Sigmoid colon (tissue), 4 donors: ENCODE results near the gene FRMD1.

ENCODE experiments used
- CTCF ChIP-seq, 4 experiments: fragments of 450-650 bp in 3 of 4; fragments of 200-600 bp in 1 of 4; IDR thresholded peaks; one replicate each; pipeline ENCODE4 v1.5.1; 2016 to 2019; ENCODE audit warnings: antibody characterized with exemption in 4 of 4, mild to moderate bottlenecking in 3 of 4, moderate library complexity in 2 of 4
- EP300 ChIP-seq, 4 donors: sonication (generic); formaldehyde crosslinking; IDR thresholded peaks; one replicate each; pipeline ENCODE4 v1.6.1; 2017; ENCODE audit warnings: antibody characterized with exemption in 4 of 4
- POLR2AphosphoS5 ChIP-seq, 4 donors: sonication (generic); formaldehyde crosslinking; IDR thresholded peaks; one replicate each; pipeline ENCODE4 v1.6.1; 2017; ENCODE audit warnings: antibody characterized with exemption in 4 of 4

- no peak for TF ChIP-seq CTCF (IDR thresholded peaks at IDR 0.05)
- TF ChIP-seq EP300 (IDR thresholded peaks at IDR 0.05), result no peak
- TF ChIP-seq POLR2AphosphoS5 (IDR thresholded peaks at IDR 0.05), result no peak
Measured at GRCh38 chr6:168004945-168005344, 74.1 kb downstream of the FRMD1 start.
